ENCODE measurements around the gene RENBP. TPM values are rescaled to one million over a fixed set of nuclear protein-coding genes. Genes with fewer than 3 reads are reported as not detected.
A peak's percentile ranks its signal among the peaks of the same experiment; 100 is the strongest.

Gene RENBP
- polyA plus RNA-seq, 6 donors from 2014 or later, result 0.68 to 3.8 (median 1.7) TPM

GRCh38 chrX:153897899-153898298, 46.5 kb downstream of the RENBP start:
- H3K4me3 Mint-ChIP-seq, result no peak overlapping the region
- peak overlapping the region in 1 of 6 donors; percentile 19 for H3K27ac Mint-ChIP-seq
- DNase-seq, result no peak
- ATAC-seq (ENCODE audit: low read depth in 2 of 2), result no peak
- peaks cover 0 to 3% (median 0%) of the 10 kb centered on the region in 7 donors for H3K9me3 Mint-ChIP-seq
- peaks cover 0 to 13% (median 0%) of the 10 kb centered on the region in 3 donors for H3K27me3 Mint-ChIP-seq
- H3K36me3 Mint-ChIP-seq, result no peaks in the 10 kb centered on the region
- peaks cover 17 to 42% (median 24%) of the 10 kb centered on the region in 3 donors for H3K4me1 Mint-ChIP-seq

- DNase-seq (no peak), ATAC-seq (ENCODE audit: low read depth in 2 of 2) (no peak)
- Mint-ChIP-seq H3K36me3 (peaks cover 0 to 5% of the 10 kb centered on the region in 2 donors), H3K4me3 (peak overlapping the region in 1 of 8 donors; percentile 82), H3K27me3 (peaks cover 4 to 30% (median 8%) of the 10 kb centered on the region in 3 donors), H3K9me3 (peaks cover 0 to 4% (median 0%) of the 10 kb centered on the region in 7 donors), H3K27ac (peak overlapping the region in 5 of 6 donors; percentile 7 to 95 (median 62)), H3K4me1 (peaks cover 13 to 45% (median 17%) of the 10 kb centered on the region in 3 donors)
Measured at GRCh38 chrX:153889123-153889522, 55.3 kb downstream of the RENBP start.

- peak; percentile 89 to 95 for ATAC-seq (ENCODE audit: low read depth in 2 of 2)
- H3K36me3 Mint-ChIP-seq, result peaks cover 0 to 5% of the 10 kb centered on the region in 2 donors
- peak; percentile 77 for DNase-seq
- H3K4me1 Mint-ChIP-seq, result peaks cover 13 to 40% (median 17%) of the 10 kb centered on the region in 3 donors
- H3K27me3 Mint-ChIP-seq, result peaks cover 4 to 25% (median 13%) of the 10 kb centered on the region in 3 donors
- peak overlapping the region in 5 of 6 donors; percentile 62 to 95 (median 86) for H3K27ac Mint-ChIP-seq
- H3K4me3 Mint-ChIP-seq, result peak overlapping the region in 6 of 8 donors; percentile 7 to 82 (median 55)
- peaks cover 0 to 4% (median 0%) of the 10 kb centered on the region in 7 donors for H3K9me3 Mint-ChIP-seq
Measured at GRCh38 chrX:153888344-153888743, 56.1 kb downstream of the RENBP start.

GRCh38 chrX:153887385-153887784, 57.1 kb downstream of the RENBP start:
- Mint-ChIP-seq H3K4me3 (peak overlapping the region; percentile 7 to 77 (median 50)), H3K27ac (peak overlapping the region in 4 of 6 donors; percentile 62 to 95 (median 66)), H3K36me3 (peaks cover 0 to 5% of the 10 kb centered on the region in 2 donors), H3K27me3 (peaks cover 5 to 25% (median 19%) of the 10 kb centered on the region in 3 donors), H3K4me1 (peaks cover 13 to 39% (median 18%) of the 10 kb centered on the region in 3 donors), H3K9me3 (peaks cover 0 to 4% (median 0%) of the 10 kb centered on the region in 7 donors)
- DNase-seq (no peak), ATAC-seq (ENCODE audit: low read depth in 2 of 2) (no peak)

DNA sequence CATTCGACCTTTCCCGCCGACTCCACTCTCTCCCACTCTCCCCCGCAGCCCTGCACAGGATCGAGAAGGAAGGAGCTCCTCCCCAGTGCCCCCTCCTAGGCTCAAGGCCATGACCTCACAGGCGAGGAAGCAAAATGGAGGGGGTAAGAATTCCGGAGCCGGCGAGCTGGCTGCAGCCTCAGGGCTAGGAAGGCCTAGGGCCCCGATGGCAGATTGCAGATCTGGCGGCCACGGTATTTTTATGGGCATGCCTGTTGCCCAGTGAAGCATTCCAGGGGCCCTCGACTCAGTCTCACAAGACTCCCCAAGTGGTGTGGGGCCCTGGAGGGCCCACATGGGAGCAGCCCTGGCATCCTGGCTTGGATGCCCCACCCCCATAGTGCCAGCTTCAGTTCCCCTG, 57.5 kb downstream of the RENBP start:
- peak overlapping the region in 3 of 6 donors; percentile 10 to 82 (median 39) for H3K27ac Mint-ChIP-seq
- H3K4me1 Mint-ChIP-seq, result peaks cover 13 to 39% (median 21%) of the 10 kb centered on the region in 3 donors
- no peaks in the 10 kb centered on the region for H3K36me3 Mint-ChIP-seq
- ATAC-seq (ENCODE audit: low read depth in 2 of 2), result no peak
- H3K4me3 Mint-ChIP-seq, result peak overlapping the region; percentile 21 to 85 (median 67)
- DNase-seq, result no peak
- H3K9me3 Mint-ChIP-seq, result peaks cover 0 to 4% (median 0%) of the 10 kb centered on the region in 7 donors
- peaks cover 8 to 25% (median 23%) of the 10 kb centered on the region in 3 donors for H3K27me3 Mint-ChIP-seq

- peak within 1 kb of the TSS in 3 of 6 donors; percentile 39 to 82 (median 58) for H3K27ac Mint-ChIP-seq
- peaks cover 13 to 39% (median 21%) of the 10 kb centered on the region in 3 donors for H3K4me1 Mint-ChIP-seq
- peak within 1 kb of the TSS; percentile 56 to 85 (median 72) for H3K4me3 Mint-ChIP-seq
- peaks cover 8 to 24% (median 23%) of the 10 kb centered on the region in 3 donors for H3K27me3 Mint-ChIP-seq
- peak in 1 of 2 donors; percentile 21 for ATAC-seq (ENCODE audit: low read depth in 2 of 2)
- H3K9me3 Mint-ChIP-seq, result peaks cover 0 to 4% (median 0%) of the 10 kb centered on the region in 7 donors
- DNase-seq, result no peak
- no peaks in the 10 kb centered on the region for H3K36me3 Mint-ChIP-seq
Measured at GRCh38 chrX:153885968-153886903, 58.2 kb downstream of the RENBP start, which contains the start of gene L1CAM. Gene L1CAM, minus strand, starts transcription at chrX:153886173. Its CDS starts 10,337 bp downstream, at chrX:153875836.

Other genes starting within 250 kb of the RENBP start
- 100 to 1,000 TPM; 228 to 369 (median 252) TPM for gene BCAP31, start 220.3 kb downstream of the RENBP start, polyA plus RNA-seq (ENCODE audit: low read depth in 6 of 6)
- gene ABCD1, start 219.8 kb downstream of the RENBP start, polyA plus RNA-seq (ENCODE audit: low read depth in 6 of 6), result 1 to 10 TPM; 2.2 to 6.2 (median 5.2) TPM
- gene PLXNB3, start 180.4 kb downstream of the RENBP start, polyA plus RNA-seq (ENCODE audit: low read depth in 6 of 6), result under 1 TPM in 1 of 6 donors, not detected in 5; 0.71 TPM
- under 1 TPM in 1 of 6 donors, not detected in 5; 0.08 TPM for gene SRPK3, start 163.6 kb downstream of the RENBP start, polyA plus RNA-seq (ENCODE audit: low read depth in 6 of 6)
- gene IDH3G, start 150.3 kb downstream of the RENBP start, polyA plus RNA-seq (ENCODE audit: low read depth in 6 of 6), result 100 to 1,000 TPM in 1 of 6 donors, 10 to 100 TPM in 5; 78.9 to 112 (median 94.3) TPM
- 100 to 1,000 TPM; 308 to 413 (median 364) TPM for gene SSR4, start 150.0 kb downstream of the RENBP start, polyA plus RNA-seq (ENCODE audit: low read depth in 6 of 6)
- gene PDZD4, start 114.1 kb downstream of the RENBP start, polyA plus RNA-seq (ENCODE audit: low read depth in 6 of 6), result under 1 TPM in 1 of 6 donors, not detected in 5; 0.38 TPM
- 1 to 10 TPM in 5 of 6 donors, not detected in 1; 1.1 to 2.1 (median 1.2) TPM for gene L1CAM, start 58.5 kb downstream of the RENBP start, polyA plus RNA-seq (ENCODE audit: low read depth in 6 of 6)
- gene AVPR2, start 40.0 kb downstream of the RENBP start, polyA plus RNA-seq (ENCODE audit: low read depth in 6 of 6), result under 1 TPM in 1 of 6 donors, not detected in 5; 0.25 TPM
- gene ARHGAP4, start 18.4 kb downstream of the RENBP start, polyA plus RNA-seq (ENCODE audit: low read depth in 6 of 6), result 100 to 1,000 TPM in 2 of 6 donors, 10 to 100 TPM in 4; 71.5 to 147 (median 83.5) TPM
- gene NAA10, start 9.6 kb downstream of the RENBP start, polyA plus RNA-seq (ENCODE audit: low read depth in 6 of 6), result 10 to 100 TPM; 52.6 to 98.7 (median 61.0) TPM
- 10 to 100 TPM in 1 of 6 donors, 1 to 10 TPM in 4, under 1 TPM in 1; 0.22 to 14.0 (median 5.8) TPM for gene HCFC1, start 27.2 kb upstream of the RENBP start, polyA plus RNA-seq (ENCODE audit: low read depth in 6 of 6)
- gene TMEM187, start 28.1 kb upstream of the RENBP start, polyA plus RNA-seq (ENCODE audit: low read depth in 6 of 6), result 10 to 100 TPM in 2 of 6 donors, 1 to 10 TPM in 4; 5.0 to 13.6 (median 8.1) TPM
- gene IRAK1, start 75.3 kb upstream of the RENBP start, polyA plus RNA-seq (ENCODE audit: low read depth in 6 of 6), result 100 to 1,000 TPM in 1 of 6 donors, 10 to 100 TPM in 5; 57.9 to 123 (median 73.9) TPM
- 10 to 100 TPM in 5 of 6 donors, 1 to 10 TPM in 1; 4.5 to 21.0 (median 12.8) TPM for gene MECP2, start 153.1 kb upstream of the RENBP start, polyA plus RNA-seq (ENCODE audit: low read depth in 6 of 6)
- gene OPN1LW, start 199.6 kb upstream of the RENBP start, polyA plus RNA-seq (ENCODE audit: low read depth in 6 of 6), result not detected
- not detected for gene OPN1MW, start 238.0 kb upstream of the RENBP start, polyA plus RNA-seq (ENCODE audit: low read depth in 6 of 6)